Astrocyte (in vitro differentiated cells and primary cell): ENCODE measurements around the gene PXMP4. TPM values are rescaled to one million over a fixed set of nuclear protein-coding genes. Genes with fewer than 3 reads are reported as not detected.

Experiments
- DNase-seq: peaks from one replicate; pipeline ENCODE4 v3.0.0-alpha.2; 2010; ENCODE audit warnings: low read depth
- FAIRE-seq: peaks from 2 replicates; lab custom pipeline; 2011; peaks lifted over from hg19 to GRCh38; lab: Jason Lieb, UNC
- H2AFZ ChIP-seq: 2 replicates; pipeline ENCODE4 v1.6.0; 2012; ENCODE audit warnings: low read depth, low read length, inconsistent platforms
- H3K27ac ChIP-seq: 2 replicates; pipeline ENCODE4 v1.5.1; 2011; ENCODE audit warnings: low read depth, low read length, inconsistent platforms
- H3K27me3 ChIP-seq: 2 replicates; pipeline ENCODE4 v1.6.0; 2011; ENCODE audit warnings: low read length, inconsistent platforms; ENCODE audit not compliant: insufficient read depth
- H3K36me3 ChIP-seq: 2 replicates; pipeline ENCODE4 v1.5.1; 2011; ENCODE audit warnings: low read length, inconsistent platforms; ENCODE audit not compliant: insufficient read depth
- H3K4me1 ChIP-seq: 2 replicates; pipeline ENCODE4 v1.5.1; 2011; ENCODE audit warnings: low read length, inconsistent platforms; ENCODE audit not compliant: insufficient read depth
- H3K4me2 ChIP-seq: 2 replicates; pipeline ENCODE4 v1.6.0; 2012; ENCODE audit warnings: low read length, inconsistent platforms
- H3K4me3 ChIP-seq: 2 replicates; pipeline ENCODE4 v1.5.1; 2011; ENCODE audit warnings: low read depth, mild to moderate bottlenecking, low read length, inconsistent platforms; ENCODE audit not compliant: insufficient read depth
- H3K79me2 ChIP-seq: 2 replicates; pipeline ENCODE4 v1.6.0; 2012; ENCODE audit warnings: mild to moderate bottlenecking, low read length, inconsistent platforms; ENCODE audit not compliant: insufficient read depth
- H3K9ac ChIP-seq: 2 replicates; pipeline ENCODE4 v1.6.0; 2012; ENCODE audit warnings: mild to moderate bottlenecking, low read length, inconsistent platforms
- H3K9me3 ChIP-seq: 2 replicates; pipeline ENCODE4 v1.5.1; 2012; ENCODE audit warnings: low read depth, mild to moderate bottlenecking, low read length, inconsistent platforms; ENCODE audit not compliant: insufficient read depth
- H4K20me1 ChIP-seq: 2 replicates; pipeline ENCODE4 v1.6.0; 2012; ENCODE audit warnings: low read length, inconsistent platforms; ENCODE audit not compliant: insufficient read depth
- H3K27ac Mint-ChIP-seq: one replicate; pipeline ENCODE4 v1.8.0; 2021; ENCODE audit warnings: mild to moderate bottlenecking, mixed read lengths; ENCODE audit not compliant: unreplicated experiment
- H3K27me3 Mint-ChIP-seq: one replicate; pipeline ENCODE4 v1.8.0; 2021; ENCODE audit warnings: low read depth, mixed read lengths; ENCODE audit not compliant: unreplicated experiment
- H3K36me3 Mint-ChIP-seq: one replicate; pipeline ENCODE4 v1.8.0; 2021; ENCODE audit warnings: low read depth, mixed read lengths; ENCODE audit not compliant: unreplicated experiment
- H3K4me1 Mint-ChIP-seq: one replicate; pipeline ENCODE4 v1.8.0; 2021; ENCODE audit warnings: low read depth, mixed read lengths; ENCODE audit not compliant: unreplicated experiment
- H3K4me3 Mint-ChIP-seq: one replicate; pipeline ENCODE4 v1.8.0; 2021; ENCODE audit warnings: mild to moderate bottlenecking, moderate library complexity, mixed read lengths; ENCODE audit not compliant: unreplicated experiment
- H3K9me3 Mint-ChIP-seq: one replicate; pipeline ENCODE4 v1.8.0; 2021; ENCODE audit warnings: mild to moderate bottlenecking, mixed read lengths; ENCODE audit not compliant: unreplicated experiment
- EZH2 ChIP-seq: IDR thresholded peaks from 2 replicates; pipeline ENCODE4 v1.6.1; 2012; ENCODE audit warnings: mild to moderate bottlenecking, low read length, inconsistent platforms; ENCODE audit not compliant: insufficient read depth
- total RNA-seq: library from RNA; stranded (reverse); gene quantifications from 2 replicates; pipeline ENCODE4 v1.2.1, GENCODE V29; 2021
- TF ChIP-seq, protein P1 (sequence below): IDR thresholded peaks from 2 replicates; pipeline ENCODE4 v1.5.1; 2011; ENCODE audit warnings: low read depth, mild to moderate bottlenecking, inconsistent platforms, low read length, moderate library complexity; ENCODE audit not compliant: insufficient read depth

PXMP4 gene
- total RNA-seq, 1 donor from 2014 or later, result 1.1 TPM

DNA sequence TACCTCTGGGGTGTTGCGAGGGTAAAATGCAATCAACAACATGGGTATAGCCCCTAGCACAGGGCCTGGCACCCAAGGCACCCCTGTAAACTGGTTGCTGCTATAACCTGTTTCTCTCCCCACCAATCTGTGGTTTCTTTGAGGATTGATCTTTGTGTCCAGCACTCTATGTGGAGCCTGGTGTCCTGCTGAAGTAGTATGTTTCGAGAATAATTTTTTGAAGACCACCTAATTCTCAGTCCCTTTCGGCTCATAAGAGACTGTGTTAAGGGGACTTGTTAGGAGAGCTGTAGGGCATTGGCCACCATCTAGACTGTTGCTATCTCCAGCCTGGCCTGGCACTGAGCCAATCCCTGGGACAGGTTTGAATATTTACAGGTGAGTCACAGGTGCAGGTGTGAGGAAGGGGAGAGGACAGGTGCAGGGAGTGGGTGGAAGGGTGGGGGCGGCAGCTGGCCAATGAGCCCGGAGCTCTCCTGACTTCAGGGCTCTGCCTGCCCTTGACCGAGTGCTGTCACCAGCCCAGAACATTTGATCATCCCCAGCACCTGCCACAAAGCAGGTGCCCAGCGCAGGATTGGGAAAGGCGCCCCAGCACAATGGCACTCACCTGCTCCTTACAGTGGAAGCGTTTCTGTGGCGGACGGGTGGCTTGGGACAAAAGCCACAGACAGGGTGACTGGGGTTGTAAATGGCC, 66.1 kb downstream of the PXMP4 start:
- H3K9ac ChIP-seq, result no peak overlapping the region
- H3K9me3 ChIP-seq, result no peaks in the 10 kb centered on the region
- Mint-ChIP-seq H3K4me3 (no peak overlapping the region), H3K36me3 (no peaks in the 10 kb centered on the region), H3K27ac (no peak overlapping the region), H3K4me1 (peaks cover 2% of the 10 kb centered on the region), H3K27me3 (peaks cover 3% of the 10 kb centered on the region), H3K9me3 (no peaks in the 10 kb centered on the region)
- no peak overlapping the region for H2AFZ ChIP-seq
- H3K79me2 ChIP-seq, result no peaks in the 10 kb centered on the region
- DNase-seq (no peak), FAIRE-seq (no peak)
- TF ChIP-seq, protein P1, sequence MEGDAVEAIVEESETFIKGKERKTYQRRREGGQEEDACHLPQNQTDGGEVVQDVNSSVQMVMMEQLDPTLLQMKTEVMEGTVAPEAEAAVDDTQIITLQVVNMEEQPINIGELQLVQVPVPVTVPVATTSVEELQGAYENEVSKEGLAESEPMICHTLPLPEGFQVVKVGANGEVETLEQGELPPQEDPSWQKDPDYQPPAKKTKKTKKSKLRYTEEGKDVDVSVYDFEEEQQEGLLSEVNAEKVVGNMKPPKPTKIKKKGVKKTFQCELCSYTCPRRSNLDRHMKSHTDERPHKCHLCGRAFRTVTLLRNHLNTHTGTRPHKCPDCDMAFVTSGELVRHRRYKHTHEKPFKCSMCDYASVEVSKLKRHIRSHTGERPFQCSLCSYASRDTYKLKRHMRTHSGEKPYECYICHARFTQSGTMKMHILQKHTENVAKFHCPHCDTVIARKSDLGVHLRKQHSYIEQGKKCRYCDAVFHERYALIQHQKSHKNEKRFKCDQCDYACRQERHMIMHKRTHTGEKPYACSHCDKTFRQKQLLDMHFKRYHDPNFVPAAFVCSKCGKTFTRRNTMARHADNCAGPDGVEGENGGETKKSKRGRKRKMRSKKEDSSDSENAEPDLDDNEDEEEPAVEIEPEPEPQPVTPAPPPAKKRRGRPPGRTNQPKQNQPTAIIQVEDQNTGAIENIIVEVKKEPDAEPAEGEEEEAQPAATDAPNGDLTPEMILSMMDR, result no peak
- TF ChIP-seq EZH2, result no peak
- peaks cover 2% of the 10 kb centered on the region for H3K27me3 ChIP-seq
- H3K4me2 ChIP-seq, result no peak overlapping the region
- H3K36me3 ChIP-seq, result no peaks in the 10 kb centered on the region
- H3K4me1 ChIP-seq, result no peaks in the 10 kb centered on the region
- peaks cover 16% of the 10 kb centered on the region for H4K20me1 ChIP-seq
- H3K27ac ChIP-seq, result no peak overlapping the region
- no peak overlapping the region for H3K4me3 ChIP-seq

DNA sequence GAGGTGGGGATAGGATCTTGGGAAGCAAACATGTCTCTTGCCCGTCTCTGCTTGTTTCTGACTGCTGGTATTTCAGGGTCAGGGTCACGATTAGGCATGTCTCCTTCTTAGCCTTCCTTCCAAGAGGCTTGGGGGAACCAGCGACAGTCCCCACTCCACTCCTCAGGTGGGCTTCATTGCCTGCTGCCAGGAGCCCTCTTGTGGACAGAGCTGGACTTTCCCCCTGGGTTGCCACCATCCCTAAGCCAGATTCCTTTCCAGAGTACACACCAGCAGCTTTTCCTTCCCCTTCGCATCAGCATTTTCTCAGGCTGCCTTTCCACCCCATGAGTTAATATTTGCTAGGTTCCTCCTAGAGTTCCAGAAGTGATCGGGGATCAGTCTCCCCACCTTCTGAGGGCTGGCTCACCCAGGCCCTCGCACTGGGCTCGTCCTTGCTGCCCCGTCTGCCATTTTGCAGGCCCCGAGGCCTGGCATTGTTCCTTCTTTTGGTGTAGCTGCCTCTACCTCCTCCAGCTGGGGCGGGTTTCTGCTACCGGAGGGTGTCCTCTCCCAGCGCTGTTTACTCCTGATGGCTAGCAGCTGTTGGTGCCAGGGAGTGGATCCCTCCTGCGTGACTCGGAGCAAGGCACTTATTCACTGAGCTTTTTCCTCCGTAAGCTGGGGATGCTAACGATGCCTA, 66.8 kb downstream of the PXMP4 start:
- H3K9ac ChIP-seq, result no peak overlapping the region
- H3K79me2 ChIP-seq, result no peaks in the 10 kb centered on the region
- no peak overlapping the region for H3K4me2 ChIP-seq
- no peak overlapping the region for H3K27ac ChIP-seq
- H3K27me3 Mint-ChIP-seq, result peaks cover 3% of the 10 kb centered on the region
- no peak overlapping the region for H2AFZ ChIP-seq
- H3K4me3 Mint-ChIP-seq, result no peak overlapping the region
- H3K9me3 Mint-ChIP-seq, result no peaks in the 10 kb centered on the region
- H3K4me1 ChIP-seq, result peaks cover 6% of the 10 kb centered on the region
- no peaks in the 10 kb centered on the region for H3K36me3 Mint-ChIP-seq
- peaks cover 22% of the 10 kb centered on the region for H4K20me1 ChIP-seq
- H3K27me3 ChIP-seq, result peaks cover 2% of the 10 kb centered on the region
- peaks cover 2% of the 10 kb centered on the region for H3K4me1 Mint-ChIP-seq
- DNase-seq, result no peak
- no peaks in the 10 kb centered on the region for H3K9me3 ChIP-seq
- no peak for FAIRE-seq
- H3K36me3 ChIP-seq, result no peaks in the 10 kb centered on the region
- no peak overlapping the region for H3K4me3 ChIP-seq
- H3K27ac Mint-ChIP-seq, result no peak overlapping the region
- TF ChIP-seq, protein P1, result peak; percentile 78
- TF ChIP-seq EZH2, result no peak

Other genes starting within 250 kb of the PXMP4 start
- 12.2 and 14.6 TPM in 2 replicates for gene CBFA2T2, start 230.2 kb downstream of the PXMP4 start, total RNA-seq
- 0.16 TPM in 1 of 2 replicates, not detected in the other for gene C20orf144, start 58.0 kb downstream of the PXMP4 start, total RNA-seq
- gene ACTL10, start 53.4 kb downstream of the PXMP4 start, total RNA-seq, result 1.1 and 1.4 TPM in 2 replicates
- 19.5 and 22.3 TPM in 2 replicates for gene NECAB3, start 45.9 kb downstream of the PXMP4 start, total RNA-seq
- gene E2F1, start 33.9 kb downstream of the PXMP4 start, total RNA-seq, result 1.6 and 2.3 TPM in 2 replicates
- gene ZNF341, start 11.7 kb upstream of the PXMP4 start, total RNA-seq, result 1.9 and 2.0 TPM in 2 replicates
- gene CHMP4B, start 91.0 kb upstream of the PXMP4 start, total RNA-seq, result 85.0 and 90.6 TPM in 2 replicates